Lower leg skin (tissue), 4 donors: ENCODE measurements around the gene TPRN. TPM values are rescaled to one million over a fixed set of nuclear protein-coding genes. Genes with fewer than 3 reads are reported as not detected.

Experiments used
- DNase-seq, 2 donors: peaks; one replicate each; pipeline ENCODE4 v3.0.0-alpha.2; 2019; ENCODE audit warnings: low spot score in 2 of 2
- H3K4me3 ChIP-seq: fragments of 200-600 bp; sonication (generic); 2 replicates; pipeline ENCODE4 v1.5.1; 2017; ENCODE audit warnings: mild to moderate bottlenecking, low read depth; ENCODE audit not compliant: poor library complexity, severe bottlenecking
- CTCF ChIP-seq, 3 donors: fragments of 450-650 bp; IDR thresholded peaks; one replicate each; pipeline ENCODE4 v1.5.1; 2016; ENCODE audit warnings: antibody characterized with exemption in 3 of 3, mild to moderate bottlenecking in 3 of 3, moderate library complexity in 2 of 3
- POLR2A ChIP-seq, 2 donors: fragments of 450-650 bp; IDR thresholded peaks; one replicate each; pipeline ENCODE4 v1.6.1; 2016 to 2017; ENCODE audit warnings: antibody characterized with exemption in 2 of 2, mild to moderate bottlenecking in 1 of 2, moderate library complexity in 1 of 2
- WGBS, 2 donors: methylation state at CpG; one replicate each; pipeline ENCODE4 v1.1.5; 2018; 5-methylcytosine and 5-hydroxymethylcytosine counted together
- intact Hi-C: fragments of 100-400 bp; cut with DNase I; formaldehyde crosslinking; loops from one replicate; pipeline ENCODE4 v1.15.0; 2023; ENCODE audit warnings: low total_unique reads
- total RNA-seq, 4 donors: library from RNA; depleted of rRNA; stranded (reverse); fragments of >200 nt; gene quantifications; one replicate each; pipeline ENCODE4 v1.1.0, GENCODE V29; 2016

Gene TPRN
- total RNA-seq, 4 donors from 2014 or later: 27.6 to 34.2 (median 29.1) TPM

- WGBS, 2 donors: 0 to 1% methylated on average over 37 to 78 of the region's 98 CpGs
- TF ChIP-seq CTCF (IDR thresholded peaks at IDR 0.05) (no peak), POLR2A (IDR thresholded peaks at IDR 0.05) (no peak)
- peak within 1 kb of the TSS; percentile 91 for H3K4me3 ChIP-seq
- intact Hi-C loops: no loop called here
- peak; percentile 86 to 98 for DNase-seq
Measured at GRCh38 chr9:137205126-137206069, 4.9 kb upstream of the TPRN start, which contains the start of the genes NDOR1 and TMEM203. NDOR1 (plus strand) TSS chr9:137205700; CDS start chr9:137205778, 78 bp downstream. TMEM203 (minus strand) TSS chr9:137205648; CDS start chr9:137205414, 234 bp downstream.

- intact Hi-C loops: no loop called here
- no peak for DNase-seq
Measured at GRCh38 chr9:137204731-137205125, 4.2 kb upstream of the TPRN start.

GRCh38 chr9:137202966-137203365, 2.4 kb upstream of the TPRN start:
- DNase-seq: no peak
- TF ChIP-seq CTCF (IDR thresholded peaks at IDR 0.05) (no peak), POLR2A (IDR thresholded peaks at IDR 0.05) (no peak)
- 69 to 73% methylated on average over 8 of the region's 8 CpGs for WGBS, 2 donors
- no peak overlapping the region for H3K4me3 ChIP-seq
- intact Hi-C loops: no loop called here

More at GRCh38 chr9:137204731-137205125, 4.2 kb upstream of the TPRN start:
- peak overlapping the region; percentile 91 for H3K4me3 ChIP-seq
- TF ChIP-seq CTCF (IDR thresholded peaks at IDR 0.05) (no peak), POLR2A (IDR thresholded peaks at IDR 0.05) (no peak)
- 19% methylated on average over 17 to 21 of the region's 21 CpGs for WGBS, 2 donors

- DNase-seq: no peak
- TF ChIP-seq POLR2A (IDR thresholded peaks at IDR 0.05) (no peak), CTCF (IDR thresholded peaks at IDR 0.05) (no peak)
- intact Hi-C loops: no loop called here
- no peak overlapping the region for H3K4me3 ChIP-seq
- 15 to 20% methylated on average over 20 to 22 of the region's 23 CpGs for WGBS, 2 donors
Measured at GRCh38 chr9:137201205-137201868, 796 bp upstream of the TPRN start.

- H3K4me3 ChIP-seq: no peak overlapping the region
- WGBS, 2 donors: 22 to 35% methylated on average over 10 to 26 of the region's 51 CpGs
- intact Hi-C loops: no loop called here
- no peak for TF ChIP-seq POLR2A (IDR thresholded peaks at IDR 0.05)
- TF ChIP-seq CTCF (IDR thresholded peaks at IDR 0.05): no peak
- no peak for DNase-seq
Measured at GRCh38 chr9:137199411-137200121, 975 bp downstream of the TPRN start.
